A549 (cell line): ENCODE measurements around the gene SHC1. TPM values are rescaled to one million over a fixed set of nuclear protein-coding genes. Genes with fewer than 3 reads are reported as not detected.

ENCODE experiments used
- ATAC-seq, 2 experiments: fragments of 200-7000 bp in 1 of 2; fragments of >200 bp in 1 of 2; cut with Nextera tagmentation in 1 of 2; cut with Tn5 transposase in 1 of 2; 3 replicates each; pipeline versions ENCODE4 v1.8.0 to v1.9.1; 2018 to 2020; ENCODE audit warnings: mild to moderate bottlenecking in 1 of 2, moderate library complexity in 1 of 2
- CTCF ChIA-PET: fragments of 300-600 bp; sonication (Branson Sonifier 250); formaldehyde crosslinking; extraction: SDS; loops from one replicate; lab custom pipeline; 2021; ENCODE audit warnings: antibody characterized with exemption, inconsistent platforms; lab: Yijun Ruan, JAX
- POLR2A ChIA-PET: fragments of 350-600 bp; formaldehyde crosslinking; extraction: SDS; loops from one replicate; lab custom pipeline; 2021; ENCODE audit warnings: antibody characterized with exemption, inconsistent platforms; lab: Yijun Ruan, JAX
- DNase-seq, 2 experiments: peaks; one replicate each; pipeline versions ENCODE4 v3.0.0 to v3.0.0-alpha.2; 2011 to 2016; ENCODE audit warnings: low read depth in 1 of 2, low spot score in 1 of 2
- FAIRE-seq: peaks from 2 replicates; lab custom pipeline; 2011; peaks lifted over from hg19 to GRCh38; lab: Jason Lieb, UNC
- H3K27ac ChIP-seq, 2 experiments: fragments of >200 bp; sonication (Bioruptor Twin); formaldehyde crosslinking; 3 replicates each; pipeline ENCODE4 v1.5.1; 2016 to 2017
- H3K4me1 ChIP-seq: fragments of >200 bp; sonication (Bioruptor Twin); formaldehyde crosslinking; 3 replicates; pipeline ENCODE4 v1.6.1; 2016
- H3K4me2 ChIP-seq: fragments of >200 bp; sonication (Bioruptor Twin); formaldehyde crosslinking; 3 replicates; pipeline ENCODE4 v1.6.1; 2016
- H3K4me3 ChIP-seq: fragments of >200 bp; sonication (Bioruptor Twin); formaldehyde crosslinking; 3 replicates; pipeline ENCODE4 v1.5.1; 2016
- H3K9me3 ChIP-seq: fragments of >200 bp; sonication (Bioruptor Twin); formaldehyde crosslinking; 3 replicates; pipeline ENCODE4 v1.6.1; 2016
- CBX8 ChIP-seq: fragments of 200-600 bp; sonication (generic); IDR thresholded peaks from 2 replicates; pipeline ENCODE4 v1.6.1; 2016
- CEBPB ChIP-seq, 2 experiments: fragments of >200 bp in 1 of 2; sonication (Bioruptor Twin) in 1 of 2; formaldehyde crosslinking in 1 of 2; IDR thresholded peaks; 2 replicates each; pipeline ENCODE4 v1.6.1; 2012 to 2016
- CHD4 ChIP-seq: fragments of 200-600 bp; sonication (generic); IDR thresholded peaks from 2 replicates; pipeline ENCODE4 v1.6.1; 2016; ENCODE audit warnings: antibody characterized with exemption, mild to moderate bottlenecking, borderline replicate concordance
- EHMT2 ChIP-seq: fragments of 200-600 bp; sonication (generic); IDR thresholded peaks from 2 replicates; pipeline ENCODE4 v1.6.1; 2016; ENCODE audit warnings: antibody characterized with exemption, low read depth, mild to moderate bottlenecking, moderate library complexity
- EP300 ChIP-seq, 2 experiments: fragments of >200 bp; sonication (Bioruptor Twin); formaldehyde crosslinking; IDR thresholded peaks; 2 replicates in 1 of 2; 3 replicates in 1 of 2; pipeline ENCODE4 v1.6.1; 2016 to 2017
- FOSB ChIP-seq: fragments of 250-450 bp; sonication (Bioruptor Pico); IDR thresholded peaks from 2 replicates; pipeline ENCODE4 v1.5.0; 2020; ENCODE audit warnings: mild to moderate bottlenecking, moderate library complexity
- FOSL2 ChIP-seq, 2 experiments: fragments of 450-650 bp in 1 of 2; fragments of >200 bp in 1 of 2; sonication (Bioruptor Twin) in 1 of 2; formaldehyde crosslinking; IDR thresholded peaks; 2 replicates each; pipeline versions ENCODE4 v1.5.0 to v1.6.1; 2016 to 2020; ENCODE audit warnings: mild to moderate bottlenecking in 1 of 2, moderate library complexity in 1 of 2
- FOXS1 ChIP-seq: fragments of 250-450 bp; sonication (Bioruptor Pico); IDR thresholded peaks from 2 replicates; pipeline ENCODE4 v1.5.0; 2020; ENCODE audit warnings: mild to moderate bottlenecking, moderate library complexity
- HDAC2 ChIP-seq: fragments of 200-600 bp; sonication (generic); IDR thresholded peaks from 2 replicates; pipeline ENCODE4 v1.6.1; 2016
- HEYL ChIP-seq: fragments of 250-450 bp; sonication (Bioruptor Pico); IDR thresholded peaks from 2 replicates; pipeline ENCODE4 v1.8.0; 2021; ENCODE audit warnings: mild to moderate bottlenecking, moderate library complexity
- HMGXB4 ChIP-seq: fragments of 250-450 bp; sonication (Bioruptor Pico); IDR thresholded peaks from 2 replicates; pipeline ENCODE4 v1.5.0; 2021; ENCODE audit warnings: mild to moderate bottlenecking, moderate library complexity, borderline replicate concordance
- HOXA7 ChIP-seq: fragments of 250-450 bp; sonication (Bioruptor Pico); IDR thresholded peaks from 2 replicates; pipeline ENCODE4 v1.5.0; 2020; ENCODE audit warnings: mild to moderate bottlenecking, moderate library complexity
- HOXB13 ChIP-seq: fragments of 250-450 bp; sonication (Bioruptor Pico); IDR thresholded peaks from 2 replicates; pipeline ENCODE4 v1.5.0; 2020; ENCODE audit warnings: low read depth, mild to moderate bottlenecking, moderate library complexity
- JUNB ChIP-seq: fragments of >200 bp; sonication (Bioruptor Twin); formaldehyde crosslinking; IDR thresholded peaks from 2 replicates; pipeline ENCODE4 v1.6.1; 2016
- MAFK ChIP-seq: fragments of 450-650 bp; IDR thresholded peaks from 2 replicates; pipeline ENCODE4 v1.6.1; 2014; ENCODE audit not compliant: partially characterized antibody
- MAZ ChIP-seq: fragments of 150-350 bp; IDR thresholded peaks from 2 replicates; pipeline ENCODE4 v1.6.1; 2014; ENCODE audit warnings: antibody characterized with exemption, low read depth, low read length, borderline replicate concordance
- NFE2L2 ChIP-seq: fragments of 150-350 bp; conservative IDR thresholded peaks from 2 replicates; pipeline ENCODE4 v1.6.1; 2014; ENCODE audit warnings: low read length
- NPAS2 ChIP-seq: fragments of 250-450 bp; sonication (Bioruptor Pico); IDR thresholded peaks from 2 replicates; pipeline ENCODE4 v1.8.0; 2022; ENCODE audit warnings: mild to moderate bottlenecking, moderate library complexity, borderline replicate concordance
- NR3C1 ChIP-seq: fragments of >200 bp; sonication (Bioruptor Twin); formaldehyde crosslinking; IDR thresholded peaks from 3 replicates; pipeline ENCODE4 v1.6.1; 2017
- PBX3 ChIP-seq: IDR thresholded peaks from 2 replicates; pipeline ENCODE4 v1.6.1; 2012
- PHF8 ChIP-seq: fragments of 200-600 bp; sonication (generic); IDR thresholded peaks from 2 replicates; pipeline ENCODE4 v1.6.1; 2016; ENCODE audit warnings: low read depth, mild to moderate bottlenecking, antibody characterized with exemption, moderate library complexity, borderline replicate concordance
- RAD21 ChIP-seq, 2 experiments: fragments of >200 bp in 1 of 2; sonication (Bioruptor Twin) in 1 of 2; formaldehyde crosslinking in 1 of 2; IDR thresholded peaks in 1 of 2; conservative IDR thresholded peaks in 1 of 2; 2 replicates in 1 of 2; 3 replicates in 1 of 2; pipeline ENCODE4 v1.6.1; 2012 to 2018; ENCODE audit warnings: inconsistent platforms in 1 of 2
- RARB ChIP-seq: fragments of 250-450 bp; sonication (Bioruptor Pico); IDR thresholded peaks from 2 replicates; pipeline ENCODE4 v1.8.0; 2021; ENCODE audit warnings: mild to moderate bottlenecking, moderate library complexity
- ZC3H11A ChIP-seq: fragments of 450-650 bp; IDR thresholded peaks from 2 replicates; pipeline ENCODE4 v1.6.1; 2014; ENCODE audit warnings: antibody characterized with exemption, mild to moderate bottlenecking
- ZFP36 ChIP-seq: fragments of 450-650 bp; IDR thresholded peaks from 2 replicates; pipeline ENCODE4 v1.6.1; 2014; ENCODE audit warnings: borderline replicate concordance; ENCODE audit not compliant: partially characterized antibody
- WGBS: methylation state at CpG from one replicate; pipeline ENCODE4 v1.1.6; 2017; ENCODE audit errors: missing lambda C conversion rate; 5-methylcytosine and 5-hydroxymethylcytosine counted together
- polyA plus RNA-seq, 4 experiments: library from polyadenylated mRNA; depleted of rRNA in 3 of 4; stranded (reverse); fragments of >200 nt; fragmentation: RNase III in 1 of 4; extraction: RNeasy Plus Mini Kit Qiagen cat#74134 plus additional on column Dnase treatment in 1 of 4; gene quantifications; 2 replicates in 3 of 4; 3 replicates in 1 of 4; pipeline ENCODE4 v1.2.3, GENCODE V29; 2011 to 2017

SHC1 gene
- polyA plus RNA-seq, 2 of the 4 experiments (the other 2 are of a cell fraction) = 118 to 174 TPM

- no peak for TF ChIP-seq NPAS2
These were observed 11.1 kb downstream of the SHC1 start (continued) for GRCh38 chr1:154959426-154959780.

DNA sequence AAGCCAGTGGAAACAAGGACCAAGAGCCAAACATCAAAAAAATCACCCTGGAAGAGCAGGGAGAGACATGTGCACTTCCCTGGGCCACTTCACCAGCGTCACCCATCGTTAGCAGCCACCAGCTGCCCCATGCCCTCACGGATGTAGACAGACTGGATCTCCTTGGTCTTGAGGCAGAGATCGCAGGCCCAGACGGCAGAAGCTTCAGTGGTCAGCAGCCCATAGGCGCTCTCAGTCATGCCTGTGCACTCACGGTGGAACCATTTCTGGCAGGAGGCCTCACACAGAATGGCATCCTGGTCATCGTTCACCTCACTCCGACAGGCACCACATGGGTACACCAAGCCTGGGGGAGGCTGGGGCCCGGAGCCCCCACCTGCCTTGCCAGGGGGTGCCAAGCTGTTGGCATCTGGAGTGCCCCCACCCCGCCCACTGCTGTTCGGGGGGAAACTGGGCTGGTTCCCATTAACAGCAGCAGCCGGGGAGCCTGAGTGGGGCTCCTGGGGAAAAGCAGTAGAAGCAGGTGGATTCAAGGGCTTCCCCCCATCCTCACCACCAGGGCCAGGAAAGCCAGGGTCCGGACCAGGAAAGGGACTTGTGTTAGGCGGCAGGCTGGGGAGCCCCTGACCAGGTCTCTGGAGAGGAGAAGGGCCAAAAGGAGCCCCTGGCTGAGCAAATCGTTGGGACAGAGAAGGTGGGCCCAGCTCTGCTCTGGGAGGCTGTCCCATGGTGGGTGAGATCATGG is 11.7 kb downstream of the SHC1 start:
- Histone ChIP-seq H3K4me3 (no peak overlapping the region), H3K9me3 (no peaks in the 10 kb centered on the region), H3K4me1 (peaks cover 39% of the 10 kb centered on the region), H3K27ac (no peak overlapping the region), H3K4me2 (no peak overlapping the region)
- ATAC-seq = no peak
- POLR2A ChIA-PET = no interaction called here
- FAIRE-seq = no peak
- TF ChIP-seq JUNB (no peak), HDAC2 (no peak), MAZ (no peak), NPAS2 (no peak), ZFP36 (no peak), PHF8 (no peak), RAD21 (conservative IDR thresholded peaks at IDR 0.05 in 1 of 2, IDR thresholded peaks at IDR 0.05 in 1 of 2) (no peak), PBX3 (no peak)
- DNase-seq = no peak
- CTCF ChIA-PET = interaction anchor here (0.7 to 1.5 kb wide), 3 partner anchors 25 to 133 kb away, joined by 3 read pairs; no protein-coding TSS in a partner anchor
- WGBS = 92% methylated on average over 15 of the region's 16 CpGs

GRCh38 chr1:154958036-154958435 is 12.5 kb downstream of the SHC1 start:
- Histone ChIP-seq H3K4me2 (no peak overlapping the region), H3K4me3 (no peak overlapping the region), H3K27ac (no peak overlapping the region), H3K4me1 (peaks cover 34% of the 10 kb centered on the region), H3K9me3 (no peaks in the 10 kb centered on the region)
- 88% methylated on average over 2 of the region's 2 CpGs for WGBS
- DNase-seq = no peak
- no peak for TF ChIP-seq HOXB13 (CRISPR knock-in tag)
- TF ChIP-seq JUNB = no peak
- no peak for TF ChIP-seq FOSB (CRISPR knock-in tag)
- TF ChIP-seq RARB (CRISPR knock-in tag) = no peak
- TF ChIP-seq ZC3H11A = no peak
- no peak for TF ChIP-seq HMGXB4 (CRISPR knock-in tag)
- TF ChIP-seq HOXA7 = no peak
- FAIRE-seq = no peak
- CTCF ChIA-PET = interaction anchor here (1.2 to 1.5 kb wide), 2 partner anchors 127 to 134 kb away, joined by 3 read pairs; no protein-coding TSS in a partner anchor
- no peak for ATAC-seq
- POLR2A ChIA-PET = no interaction called here

- Histone ChIP-seq H3K4me2 (peak overlapping the region; percentile 93), H3K27ac (0 out of 6 replicates have a peak overlapping the region, but pooled peaks of 1 of the 2 experiments have one; percentile 11), H3K4me3 (no peak overlapping the region), H3K4me1 (peaks cover 27% of the 10 kb centered on the region), H3K9me3 (no peaks in the 10 kb centered on the region)
- CTCF ChIA-PET = interaction anchor here (1.6 kb wide), 1 partner anchor 128 kb away, joined by 6 read pairs; no protein-coding TSS in a partner anchor
- TF ChIP-seq MAFK = no peak
- TF ChIP-seq CHD4 = no peak
- no peak for TF ChIP-seq NR3C1
- no peak for TF ChIP-seq HEYL (CRISPR knock-in tag)
- TF ChIP-seq FOSL2 (IDR thresholded peaks at IDR 0.05) = no peak
- TF ChIP-seq FOSL2 (CRISPR knock-in tag; IDR thresholded peaks at IDR 0.05) = no peak
- TF ChIP-seq ZFP36 = no peak
- no peak for TF ChIP-seq EHMT2
- TF ChIP-seq EP300 (IDR thresholded peaks at IDR 0.05) = no peak
- TF ChIP-seq MAZ = no peak
- TF ChIP-seq FOXS1 (CRISPR knock-in tag) = no peak
- TF ChIP-seq NFE2L2 = no peak
- TF ChIP-seq CEBPB (IDR thresholded peaks at IDR 0.05) = no peak
- TF ChIP-seq CBX8 = no peak
- no peak for FAIRE-seq
- ATAC-seq = no peak
- DNase-seq = no peak
- POLR2A ChIA-PET = interaction anchor here (2.3 to 2.4 kb wide), 2 partner anchors 14 to 17 kb away, joined by 10 to 26 read pairs; partner anchors contain the start of genes CKS1B and SHC1
- WGBS = 65% methylated on average over 9 of the region's 9 CpGs
These were observed 13.4 kb downstream of the SHC1 start for GRCh38 chr1:154957091-154957657.
